Measurements from ENCODE around the gene MGLL. TPM values are rescaled to one million over a fixed set of nuclear protein-coding genes. Genes with fewer than 3 reads are reported as not detected.

Gene MGLL
- total and polyA plus RNA-seq, 2 experiments from 2014 or later, result 58.7 to 184 TPM

- H3K36me3 ChIP-seq (ENCODE audit: low read depth), result no peaks in the 10 kb centered on the region; the same call in 1 of the 2 replicates
- H3K27ac ChIP-seq, result 0 out of 2 replicates have a peak overlapping the region, but pooled peaks have one; percentile 59
- peaks cover 38% of the 10 kb centered on the region for H3K4me1 ChIP-seq (ENCODE audit: insufficient read depth)
Measured at GRCh38 chr3:127819656-127820055, 2.7 kb downstream of the MGLL start.

GRCh38 chr3:127819086-127819485 lies 3.2 kb downstream of the MGLL start:
- Histone ChIP-seq H3K27ac (no peak overlapping the region), H3K9me2 (ENCODE audit: insufficient read depth) (no peaks in the 10 kb centered on the region), H3K36me3 (ENCODE audit: low read depth) (no peaks in the 10 kb centered on the region; the same call in 1 of the 2 replicates), H3K9ac (no peak overlapping the region), H3K4me2 (ENCODE audit: unreplicated experiment) (no peak overlapping the region), H3K79me2 (ENCODE audit: insufficient read depth) (peaks cover 65% of the 10 kb centered on the region), H4K20me1 (ENCODE audit: insufficient read depth) (no peaks in the 10 kb centered on the region), H3K27me3 (replicated peaks; ENCODE audit: insufficient read depth) (no peaks in the 10 kb centered on the region), H2AFZ (no peak overlapping the region), H3K4me3 (no peak overlapping the region), H3K9me3 (ENCODE audit: low read depth) (no peaks in the 10 kb centered on the region), H3F3A (ENCODE audit: insufficient read depth) (peaks cover 46% of the 10 kb centered on the region), H3K4me1 (ENCODE audit: insufficient read depth) (peaks cover 38% of the 10 kb centered on the region)
- no peak for TF ChIP-seq EZH2 (IDR thresholded peaks at IDR 0.05; ENCODE audit: insufficient read depth, poor library complexity, severe bottlenecking)
- no peak for TF ChIP-seq EZH2phosphoT487 (IDR thresholded peaks at IDR 0.05; ENCODE audit: insufficient read depth, low read depth)
- in situ Hi-C loops (cut with MboI), result no loop called here
- WGBS, 2 experiments (ENCODE audit: low coverage in 1 of 2, low lambda C conversion rate in 2 of 2, missing lambda C conversion rate in 2 of 2), result 96 to 97% methylated on average over 9 of the region's 9 CpGs
- DNase-seq, result no peak

More at GRCh38 chr3:127819656-127820055, 2.7 kb downstream of the MGLL start:
- Histone ChIP-seq H3F3A (ENCODE audit: insufficient read depth) (peaks cover 46% of the 10 kb centered on the region), H3K27me3 (replicated peaks; ENCODE audit: insufficient read depth) (no peaks in the 10 kb centered on the region), H3K9ac (no peak overlapping the region), H3K4me3 (no peak overlapping the region), H2AFZ (no peak overlapping the region), H3K4me2 (ENCODE audit: unreplicated experiment) (peak overlapping the region; percentile 81), H3K79me2 (ENCODE audit: insufficient read depth) (peaks cover 59% of the 10 kb centered on the region), H4K20me1 (ENCODE audit: insufficient read depth) (no peaks in the 10 kb centered on the region), H3K9me2 (ENCODE audit: insufficient read depth) (no peaks in the 10 kb centered on the region), H3K9me3 (ENCODE audit: low read depth) (no peaks in the 10 kb centered on the region)
- TF ChIP-seq EZH2phosphoT487 (IDR thresholded peaks at IDR 0.05; ENCODE audit: insufficient read depth, low read depth) (no peak), EZH2 (IDR thresholded peaks at IDR 0.05; ENCODE audit: insufficient read depth, poor library complexity, severe bottlenecking) (no peak)
- in situ Hi-C loops (cut with MboI), result no loop called here
- no peak for DNase-seq
- 95 to 97% methylated on average over 2 of the region's 2 CpGs for WGBS, 2 experiments (ENCODE audit: low coverage in 1 of 2, low lambda C conversion rate in 2 of 2, missing lambda C conversion rate in 2 of 2)

- H3K79me2 ChIP-seq (ENCODE audit: insufficient read depth), result peaks cover 75% of the 10 kb centered on the region
- peaks cover 38% of the 10 kb centered on the region for H3K4me1 ChIP-seq (ENCODE audit: insufficient read depth)
- no peaks in the 10 kb centered on the region for H4K20me1 ChIP-seq (ENCODE audit: insufficient read depth)
- H3K36me3 ChIP-seq (ENCODE audit: low read depth), result peaks cover 4% of the 10 kb centered on the region; the same call in 1 of the 2 replicates
- TF ChIP-seq EZH2 (IDR thresholded peaks at IDR 0.05; ENCODE audit: insufficient read depth, poor library complexity, severe bottlenecking) (no peak), EZH2phosphoT487 (IDR thresholded peaks at IDR 0.05; ENCODE audit: insufficient read depth, low read depth) (no peak)
- DNase-seq, result peak; percentile 91
- peak overlapping the region; percentile 37 for H3K9ac ChIP-seq
- WGBS, 2 experiments (ENCODE audit: low coverage in 1 of 2, low lambda C conversion rate in 2 of 2, missing lambda C conversion rate in 2 of 2), result 42 to 46% methylated on average over 5 of the region's 5 CpGs
- H3K9me2 ChIP-seq (ENCODE audit: insufficient read depth), result no peaks in the 10 kb centered on the region
- peaks cover 39% of the 10 kb centered on the region; the same call in 1 of the 2 replicates for H3F3A ChIP-seq (ENCODE audit: insufficient read depth)
- in situ Hi-C loops (cut with MboI), result no loop called here
- H2AFZ ChIP-seq, result no peak overlapping the region
- peak overlapping the region; percentile 70 for H3K27ac ChIP-seq
- H3K9me3 ChIP-seq (ENCODE audit: low read depth), result no peaks in the 10 kb centered on the region
- no peak overlapping the region for H3K4me3 ChIP-seq
- H3K4me2 ChIP-seq (ENCODE audit: unreplicated experiment), result peak overlapping the region; percentile 45
- H3K27me3 ChIP-seq (replicated peaks; ENCODE audit: insufficient read depth), result no peaks in the 10 kb centered on the region
Measured at GRCh38 chr3:127817406-127817841, 4.9 kb downstream of the MGLL start.

- in situ Hi-C loops (cut with MboI), result no loop called here
- TF ChIP-seq EZH2 (IDR thresholded peaks at IDR 0.05; ENCODE audit: insufficient read depth, poor library complexity, severe bottlenecking) (no peak), EZH2phosphoT487 (IDR thresholded peaks at IDR 0.05; ENCODE audit: insufficient read depth, low read depth) (no peak)
- H3K4me1 ChIP-seq (ENCODE audit: insufficient read depth), result peaks cover 37% of the 10 kb centered on the region
- no peak overlapping the region for H3K4me3 ChIP-seq
- peaks cover 9% of the 10 kb centered on the region for H3K36me3 ChIP-seq (ENCODE audit: low read depth)
- H3K9me3 ChIP-seq (ENCODE audit: low read depth), result no peaks in the 10 kb centered on the region
- peaks cover 77% of the 10 kb centered on the region for H3K79me2 ChIP-seq (ENCODE audit: insufficient read depth)
- H3K9ac ChIP-seq, result peak overlapping the region; percentile 37
- H3K4me2 ChIP-seq (ENCODE audit: unreplicated experiment), result peak overlapping the region; percentile 29
- no peak overlapping the region for H2AFZ ChIP-seq
- 86 to 89% methylated on average over 10 to 11 of the region's 11 CpGs for WGBS, 2 experiments (ENCODE audit: low coverage in 1 of 2, low lambda C conversion rate in 2 of 2, missing lambda C conversion rate in 2 of 2)
- H3K27ac ChIP-seq, result peak overlapping the region; percentile 70
- no peaks in the 10 kb centered on the region for H3K27me3 ChIP-seq (replicated peaks; ENCODE audit: insufficient read depth)
- H3K9me2 ChIP-seq (ENCODE audit: insufficient read depth), result no peaks in the 10 kb centered on the region
- no peaks in the 10 kb centered on the region for H4K20me1 ChIP-seq (ENCODE audit: insufficient read depth)
- no peak for DNase-seq
- peaks cover 36% of the 10 kb centered on the region; the same call in 1 of the 2 replicates for H3F3A ChIP-seq (ENCODE audit: insufficient read depth)
Measured at GRCh38 chr3:127816783-127817405, 5.4 kb downstream of the MGLL start.
